ENCODE data around the gene NPM3.

NPM3 gene

DNA sequence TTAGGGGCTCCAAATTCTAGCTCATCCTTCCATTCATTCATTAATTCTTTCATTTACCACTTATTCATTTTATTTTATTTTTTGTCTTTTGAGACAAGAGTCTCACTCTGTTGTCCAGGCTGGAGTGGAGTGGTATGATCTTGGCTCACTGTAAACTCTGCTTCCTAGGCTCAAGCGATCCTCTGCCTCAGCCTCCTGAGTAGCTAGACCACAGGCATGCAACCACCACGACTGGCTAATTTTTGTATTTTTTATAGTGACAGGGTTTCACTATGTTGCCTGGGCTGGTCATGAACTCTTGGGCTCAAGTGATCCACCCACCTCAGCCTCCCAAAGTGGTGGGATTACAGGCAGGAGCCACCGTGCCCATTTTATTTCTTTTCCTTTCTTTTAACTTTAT, 39.0 kb downstream of the NPM3 start:
- TF ChIP-seq CTCF (IDR thresholded peaks at IDR 0.05; ENCODE audit: low read depth, low read length) = no peak
- DNase-seq (ENCODE audit: extremely low read depth, low read depth) = no peak

GRCh38 chr10:101741938-101742337, 41.3 kb downstream of the NPM3 start:
- DNase-seq (ENCODE audit: extremely low read depth, low read depth) = no peak
- TF ChIP-seq CTCF (IDR thresholded peaks at IDR 0.05; ENCODE audit: low read depth, low read length) = no peak

DNA sequence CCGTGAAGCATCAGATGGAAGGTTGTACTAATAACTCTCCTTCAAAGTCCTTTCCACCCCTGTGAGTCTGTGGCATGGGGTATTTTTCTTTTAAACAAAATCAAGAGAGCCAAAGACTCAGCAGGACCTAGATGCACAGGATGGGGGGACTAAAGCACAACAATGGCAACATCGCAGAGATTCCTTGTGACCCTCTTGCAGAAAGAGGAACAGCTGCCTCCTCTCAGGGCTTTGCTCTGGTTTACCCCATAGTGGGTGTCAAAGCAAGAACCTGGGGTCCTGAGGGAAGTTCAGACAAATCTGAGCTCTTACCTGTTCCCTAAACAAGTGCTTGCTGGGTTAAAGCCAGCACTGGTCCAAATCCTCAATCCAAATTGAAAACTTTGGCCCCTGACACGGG, 46.6 kb downstream of the NPM3 start:
- TF ChIP-seq CTCF (IDR thresholded peaks at IDR 0.05; ENCODE audit: low read depth, low read length) = no peak

DNA sequence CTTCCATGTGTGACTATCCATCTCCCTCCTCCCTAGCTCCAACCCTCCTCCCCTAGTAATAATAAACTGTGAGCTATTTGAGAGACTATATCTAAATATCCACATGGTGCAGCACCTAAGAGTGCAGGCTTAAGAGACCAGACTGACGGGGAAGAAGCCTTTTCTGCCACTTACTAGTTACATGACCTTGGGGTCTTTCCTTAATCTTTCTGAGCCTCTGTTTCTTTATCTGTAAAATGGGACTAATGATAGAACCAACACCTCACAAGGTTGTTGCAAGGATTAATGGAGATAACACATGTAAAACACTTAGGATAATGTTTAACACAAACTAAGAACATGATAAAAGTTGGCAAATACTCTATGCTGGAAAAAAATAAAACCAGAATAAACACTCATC, 51.1 kb downstream of the NPM3 start:
- DNase-seq (ENCODE audit: extremely low read depth, low read depth) = no peak
- no peak for TF ChIP-seq CTCF (IDR thresholded peaks at IDR 0.05; ENCODE audit: low read depth, low read length)

More for the DNA sequence above, 46.6 kb downstream of the NPM3 start:
- no peak for DNase-seq (ENCODE audit: extremely low read depth, low read depth)

Measured in AG09319 (cell line).